Mucosa of gallbladder (tissue), 1 donor: ENCODE measurements around the gene TGDS. TPM values are rescaled to one million over a fixed set of nuclear protein-coding genes. Genes with fewer than 3 reads are reported as not detected.

Experiments
- DNase-seq: peaks from one replicate; pipeline ENCODE4 v3.0.0-alpha.2; 2020; ENCODE audit warnings: low spot score
- total RNA-seq: library from RNA; stranded (reverse); gene quantifications from one replicate; pipeline ENCODE4 v1.2.1, GENCODE V29; 2021
- donor health status: DM: no; HTN: no; CAD: no.

Gene TGDS
- total RNA-seq, 1 donor from 2014 or later, result 9.6 TPM

- DNase-seq, result peak; percentile 98
Observed at GRCh38 chr13:94601446-94602431, 5.8 kb upstream of the TGDS start, which contains the start of gene GPR180. TSS of gene GPR180 (plus strand) at chr13:94601857. CDS start at chr13:94601928, 71 bp downstream.

- DNase-seq, result no peak
Observed at GRCh38 chr13:94599877-94600276, 3.9 kb upstream of the TGDS start.

DNA sequence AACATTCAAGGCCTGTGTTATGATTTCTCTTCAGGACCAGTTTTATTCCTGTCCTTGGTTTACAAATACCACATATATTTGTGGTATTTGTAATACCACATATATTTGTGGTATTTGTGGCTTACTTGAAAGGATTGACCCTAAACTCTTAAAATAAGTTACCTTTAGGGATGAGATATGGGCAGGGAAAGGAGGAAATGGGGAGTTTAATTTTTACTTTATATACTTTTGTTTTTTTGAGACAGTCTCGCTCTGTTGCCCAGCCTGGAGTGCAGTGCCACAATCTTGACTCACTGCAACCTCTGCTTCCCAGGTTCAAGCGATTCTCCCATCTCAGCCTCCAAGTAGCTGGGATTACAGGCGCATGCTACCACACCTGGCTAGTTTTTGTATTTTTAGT, 2.3 kb upstream of the TGDS start:
- DNase-seq, result no peak

GRCh38 chr13:94596575-94596971, 621 bp upstream of the TGDS start:
- no peak for DNase-seq

DNA sequence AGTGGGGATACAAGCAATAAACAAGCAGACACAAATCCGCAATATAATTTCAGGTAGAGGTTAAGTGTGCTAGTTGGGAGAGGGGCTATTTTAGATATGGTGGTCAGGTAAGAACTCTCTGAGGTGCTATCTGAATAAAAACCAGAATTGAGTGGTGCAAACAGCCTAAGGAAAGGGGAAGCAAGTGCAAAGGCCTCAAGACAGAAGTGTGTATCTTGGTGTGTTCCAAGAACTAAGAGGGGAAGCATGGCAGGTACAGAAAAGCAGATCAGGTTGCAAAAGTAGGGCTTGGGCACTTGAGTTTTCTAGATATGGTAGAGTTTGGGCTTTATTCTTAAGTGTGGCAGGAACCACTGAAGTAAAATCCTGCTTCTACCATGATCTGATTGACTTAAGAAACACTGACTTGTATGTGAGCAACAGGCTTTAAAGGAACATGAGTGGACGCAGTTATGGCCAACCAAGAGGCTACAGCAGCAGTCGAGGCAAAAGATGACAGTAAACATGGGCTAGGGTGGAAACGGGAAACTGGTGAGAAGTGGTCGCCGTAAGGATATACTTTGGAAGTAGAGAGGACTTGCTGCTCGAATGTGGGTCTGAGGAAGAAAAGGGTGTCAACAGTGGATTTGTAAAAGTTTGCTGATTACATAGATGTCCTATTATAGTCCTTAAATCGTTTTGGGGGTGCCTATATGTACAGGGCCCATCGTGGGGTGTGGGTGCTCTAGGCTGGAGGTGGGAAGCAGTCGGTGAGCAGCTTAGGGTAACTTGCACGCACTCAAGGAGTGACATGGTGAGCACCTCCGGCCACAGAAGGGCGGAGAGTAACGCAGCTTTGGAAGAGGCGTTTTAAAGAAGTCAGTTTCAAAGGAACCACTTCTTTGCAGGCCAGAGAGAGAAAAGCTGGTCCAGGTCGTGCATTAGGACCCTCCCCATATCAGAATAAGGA, 677 bp downstream of the TGDS start:
- no peak for DNase-seq

- DNase-seq, result no peak
Observed at GRCh38 chr13:94590744-94591143, 5.2 kb downstream of the TGDS start.

DNA sequence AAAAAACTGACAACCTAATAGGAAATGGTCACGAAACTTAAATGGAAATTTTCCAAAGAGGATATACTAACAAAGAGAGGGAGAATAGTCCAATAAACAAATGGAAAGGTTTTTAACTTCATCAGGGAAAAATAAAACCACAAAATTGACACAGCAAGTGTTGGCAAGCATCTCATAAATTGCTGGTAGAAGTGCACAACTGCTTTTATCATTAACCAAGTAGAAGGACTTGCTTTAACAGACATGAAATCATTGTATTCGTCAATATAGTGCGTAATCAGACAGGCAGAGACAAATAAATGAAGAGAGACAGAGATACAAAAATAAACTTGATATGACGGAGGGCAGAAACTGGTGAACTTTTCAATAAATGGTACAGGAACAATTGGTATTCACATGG, 7.4 kb downstream of the TGDS start:
- no peak for DNase-seq

- DNase-seq, result no peak
Observed at GRCh38 chr13:94586371-94586770, 9.6 kb downstream of the TGDS start.

GRCh38 chr13:94585543-94586101, 10.3 kb downstream of the TGDS start:
- no peak for DNase-seq

DNA sequence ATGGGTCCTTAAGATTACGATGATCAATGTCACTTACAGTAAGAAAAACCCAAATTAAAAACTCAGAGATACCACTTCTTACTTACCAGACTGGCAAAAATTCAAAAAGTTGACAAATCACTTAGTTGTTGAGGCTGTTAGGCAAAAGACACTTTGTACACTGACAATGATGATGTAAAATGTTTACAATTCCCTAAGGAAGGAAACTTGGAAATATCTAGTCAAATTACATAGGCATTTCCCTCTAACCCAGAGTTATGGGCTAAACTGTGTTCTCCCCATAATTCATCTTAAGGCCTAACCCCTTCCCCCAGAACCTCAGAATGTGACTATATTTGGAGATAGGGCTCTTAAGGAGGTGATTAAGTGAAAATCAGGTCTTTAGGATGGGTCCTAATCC, 12.0 kb downstream of the TGDS start:
- DNase-seq, result no peak

DNA sequence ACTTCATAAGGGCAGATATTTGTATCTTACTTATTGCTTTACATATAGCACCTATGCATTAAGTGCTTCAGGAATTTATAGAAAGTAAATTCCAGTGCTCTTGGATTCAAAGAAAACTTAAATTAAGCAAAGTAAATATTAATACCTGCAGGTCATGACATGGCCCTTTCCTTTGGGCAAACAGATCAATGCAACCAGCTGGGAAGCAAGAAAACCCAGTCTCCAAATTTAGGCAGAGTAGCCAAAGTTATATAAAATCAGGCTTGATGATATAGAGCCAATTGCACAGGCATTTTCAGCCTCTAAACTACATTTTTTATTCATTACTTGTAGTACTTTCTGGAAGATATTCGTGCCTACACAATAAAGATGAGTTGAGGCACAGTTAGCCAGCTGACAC, 16.9 kb downstream of the TGDS start:
- no peak for DNase-seq

- DNase-seq, result no peak
Observed at GRCh38 chr13:94569615-94570014, 26.3 kb downstream of the TGDS start.

DNA sequence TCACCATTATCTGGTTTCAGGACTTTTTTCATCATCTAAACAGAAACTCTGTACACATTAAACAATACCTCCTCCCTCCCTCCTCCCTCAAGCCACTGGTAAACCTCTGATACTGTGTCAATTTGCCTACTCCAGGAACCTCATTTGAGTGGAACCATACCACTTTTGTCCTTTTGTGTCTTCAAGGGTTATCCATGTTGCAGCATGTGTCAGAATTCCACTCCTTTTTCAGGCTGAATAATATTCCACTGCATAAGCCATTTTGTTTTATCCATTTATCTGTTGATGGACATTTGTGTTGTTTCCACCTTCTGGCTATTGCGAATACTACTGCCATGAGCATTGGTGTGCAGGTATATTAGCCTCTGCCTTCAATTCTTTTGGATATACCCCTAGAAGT, 27.5 kb downstream of the TGDS start:
- DNase-seq, result no peak

DNA sequence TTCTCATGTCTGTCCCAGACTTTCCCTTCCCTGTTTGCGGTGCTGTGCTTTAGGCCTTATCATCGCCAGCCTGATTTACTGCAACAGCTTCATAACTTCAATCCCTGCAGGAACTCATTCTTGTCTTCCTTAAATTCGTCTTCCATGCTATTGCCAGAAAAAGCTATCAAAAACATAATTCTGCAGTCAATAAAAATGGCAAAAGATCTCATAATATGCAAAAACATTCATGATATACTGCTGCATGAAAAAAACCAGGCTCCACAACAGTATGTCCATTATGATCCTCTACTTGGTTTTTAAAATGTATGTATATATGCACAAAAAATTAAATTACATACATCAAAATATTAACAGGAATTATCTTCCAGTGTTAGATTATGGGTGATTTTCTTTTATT, 28.4 kb downstream of the TGDS start:
- no peak for DNase-seq

DNA sequence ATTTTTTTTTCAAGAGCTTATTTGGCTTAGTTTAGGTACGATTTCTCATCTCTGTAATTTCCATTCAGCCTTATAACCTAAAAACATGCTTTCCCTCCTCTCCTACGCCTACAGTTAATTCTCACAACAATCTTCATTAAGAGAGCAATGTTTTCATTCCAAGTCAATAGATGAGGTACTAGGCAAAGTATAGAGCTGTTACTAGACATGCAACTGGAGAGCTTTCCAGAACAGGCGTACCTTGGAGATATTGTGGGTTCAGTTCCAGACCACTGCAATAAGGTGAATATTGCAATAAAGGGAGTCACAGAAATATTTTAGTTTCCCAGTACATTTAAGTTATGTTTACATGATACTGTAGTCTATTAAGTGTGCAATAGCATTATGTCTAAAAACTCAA, 34.8 kb downstream of the TGDS start:
- no peak for DNase-seq

- no peak for DNase-seq
Observed at GRCh38 chr13:94560116-94560515, 35.8 kb downstream of the TGDS start.

DNA sequence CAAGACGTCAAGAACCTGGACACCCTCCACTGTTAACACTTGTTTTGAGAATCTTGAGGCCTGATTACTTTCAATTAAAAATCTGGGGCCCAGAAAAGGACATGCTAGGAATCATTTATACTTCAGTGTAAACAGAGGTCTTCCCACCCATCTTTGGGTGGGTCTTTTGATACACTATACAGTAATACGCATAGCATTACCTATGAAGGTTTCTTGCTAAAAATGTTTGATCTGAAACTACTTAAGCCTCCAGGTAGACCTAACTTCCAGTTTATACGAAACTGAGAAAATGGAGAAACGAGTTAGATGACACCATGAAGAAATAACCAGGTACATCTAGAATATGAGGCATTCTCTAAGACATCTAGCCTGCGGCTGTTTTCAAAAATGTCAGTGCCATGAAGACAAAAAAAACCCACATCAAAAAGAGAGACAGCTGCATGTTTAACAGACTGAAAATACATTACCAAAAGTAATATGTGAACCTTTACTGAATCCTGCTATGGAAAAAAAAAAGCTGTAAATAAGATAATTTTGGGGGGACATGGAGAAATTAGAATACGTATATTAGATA, 36.6 kb downstream of the TGDS start:
- DNase-seq, result no peak

GRCh38 chr13:94558716-94559115, 37.2 kb downstream of the TGDS start:
- DNase-seq, result no peak

- DNase-seq, result no peak
Observed at GRCh38 chr13:94557684-94558235, 38.2 kb downstream of the TGDS start.

- no peak for DNase-seq
Observed at GRCh38 chr13:94556621-94557020, 39.3 kb downstream of the TGDS start.

GRCh38 chr13:94556041-94556440, 39.9 kb downstream of the TGDS start:
- DNase-seq, result no peak
